HG03139 (cell line): ENCODE measurements around the gene ASB10.

Source experiments
- ATAC-seq: cut with Tn5 transposase; IDR thresholded peaks from one replicate; pipeline ENCODE4 v1.9.1; 2021; ENCODE audit not compliant: unreplicated experiment

The ASB10 gene

GRCh38 chr7:151210087-151210854 lies 23.2 kb upstream of the ASB10 start, which contains the start of gene H2BK1:
Gene H2BK1 (minus strand): TSS chr7:151210488. CDS start chr7:151210318, 170 bp downstream.
- ATAC-seq, result no peak

GRCh38 chr7:151209588-151209987 lies 22.5 kb upstream of the ASB10 start:
- ATAC-seq, result no peak

DNA sequence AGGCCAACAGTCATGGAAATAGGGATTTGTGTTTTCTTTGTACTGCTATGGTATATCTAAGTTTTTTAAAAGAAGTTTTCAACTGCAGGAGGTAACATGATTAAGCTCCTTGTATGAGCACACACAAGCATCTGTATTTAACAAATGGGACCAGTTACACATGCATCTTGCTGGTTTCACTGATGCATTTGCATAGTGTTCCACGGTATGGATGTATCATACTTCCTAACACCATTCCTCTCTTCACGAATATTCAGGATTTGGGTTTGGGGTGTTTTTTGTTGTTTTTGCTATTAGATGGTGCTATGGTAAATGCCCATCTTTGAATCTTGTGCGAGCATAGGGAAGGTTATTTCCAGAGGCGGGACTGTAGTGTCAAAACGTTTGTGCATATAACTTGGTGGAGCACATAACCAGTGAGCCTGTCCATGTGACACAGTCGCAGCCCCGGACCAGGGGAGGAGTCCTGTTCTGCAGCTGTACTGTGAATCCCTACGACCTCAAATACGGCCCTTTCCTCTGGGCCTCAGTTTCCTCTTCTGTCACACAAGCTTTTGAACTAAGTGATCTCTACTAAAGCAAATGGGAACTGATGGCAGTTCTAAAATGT lies 21.3 kb upstream of the ASB10 start:
- ATAC-seq, result no peak

- no peak for ATAC-seq
Observed at GRCh38 chr7:151207804-151208203, 20.8 kb upstream of the ASB10 start.

DNA sequence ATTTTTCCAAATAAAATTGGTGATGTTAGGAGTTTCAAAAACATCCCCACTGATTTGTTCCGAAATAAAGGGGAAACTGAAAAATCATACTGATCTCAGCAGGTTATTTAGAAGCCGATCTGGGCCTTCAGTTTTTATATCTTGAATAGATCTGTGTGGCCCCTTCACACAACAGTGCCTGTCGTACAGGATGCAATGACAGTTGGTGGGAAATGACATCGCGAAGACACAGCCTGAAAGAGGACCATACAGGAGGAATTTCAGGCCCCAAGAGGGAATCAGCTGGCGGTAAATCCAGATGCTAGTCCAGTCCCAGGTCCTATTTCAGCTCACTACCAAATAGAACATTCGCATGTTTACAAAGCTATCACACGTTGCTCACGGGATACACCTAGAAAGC lies 20.3 kb upstream of the ASB10 start:
- ATAC-seq, result no peak

DNA sequence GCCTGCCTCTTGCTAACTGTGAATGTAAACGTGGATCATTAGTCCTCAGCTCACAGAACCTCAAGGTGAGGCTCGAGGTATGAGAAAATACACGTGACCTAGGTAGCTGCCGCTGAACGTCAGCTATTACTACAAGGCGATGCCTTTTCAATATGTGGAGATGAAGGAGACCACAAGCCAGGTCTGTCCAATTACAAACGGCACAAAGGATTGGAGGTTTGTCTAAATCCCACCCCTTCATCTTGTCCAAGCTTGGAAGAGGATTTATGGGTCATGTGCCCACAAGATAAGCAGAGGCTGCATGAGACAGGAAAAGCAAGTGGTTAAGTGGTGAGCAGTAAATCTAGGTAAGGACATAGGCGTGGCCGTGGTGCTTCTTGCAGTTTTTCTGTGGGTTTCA lies 19.9 kb upstream of the ASB10 start:
- no peak for ATAC-seq

- ATAC-seq, result no peak
Observed at GRCh38 chr7:151205730-151206129, 18.7 kb upstream of the ASB10 start.

- ATAC-seq, result no peak
Observed at GRCh38 chr7:151204383-151205032, 17.5 kb upstream of the ASB10 start.

DNA sequence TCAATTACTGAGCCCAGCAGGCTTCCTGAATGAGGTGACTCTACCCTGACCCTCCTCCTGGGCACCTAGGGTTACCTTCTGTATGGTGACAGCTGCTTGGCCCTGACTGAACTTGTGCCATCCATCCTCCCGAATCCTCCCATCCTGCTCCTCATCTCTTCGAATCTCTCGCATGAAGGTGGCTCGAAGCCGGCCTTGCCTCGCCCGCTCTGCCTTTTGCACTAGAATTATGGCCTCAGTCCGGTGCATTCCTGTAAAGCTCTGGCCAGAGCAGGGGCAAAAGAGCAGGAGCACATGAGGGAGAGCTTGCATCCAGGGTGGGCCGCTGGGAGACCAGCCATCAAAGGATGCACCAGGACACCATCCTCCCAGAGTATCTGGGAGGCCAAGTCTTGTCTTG lies 15.8 kb upstream of the ASB10 start:
- ATAC-seq, result no peak

DNA sequence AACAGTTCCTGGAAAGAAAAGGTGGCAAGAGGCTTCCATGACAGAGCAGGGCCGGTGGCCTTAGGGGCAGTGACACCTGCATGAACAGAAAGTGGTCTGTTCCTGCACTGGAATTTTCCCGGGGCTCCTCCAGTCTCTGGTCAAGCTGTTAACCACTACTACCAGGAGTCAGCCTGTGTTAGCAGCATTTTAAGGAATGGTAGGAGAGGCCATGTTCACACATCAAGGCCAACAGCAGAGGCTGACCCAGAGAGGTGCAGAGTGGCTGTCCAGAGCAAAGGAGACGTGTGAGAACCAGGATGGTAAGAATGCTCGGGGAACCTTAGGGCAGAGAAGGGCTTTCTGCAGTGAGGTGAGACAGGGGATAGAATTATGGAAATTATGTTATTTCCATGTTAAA lies 14.7 kb upstream of the ASB10 start:
- ATAC-seq, result no peak

GRCh38 chr7:151201344-151201743 lies 14.3 kb upstream of the ASB10 start:
- no peak for ATAC-seq

- no peak for ATAC-seq
Observed at GRCh38 chr7:151198945-151199848, 12.1 kb upstream of the ASB10 start.

- ATAC-seq, result no peak
Observed at GRCh38 chr7:151197932-151198331, 10.9 kb upstream of the ASB10 start.

DNA sequence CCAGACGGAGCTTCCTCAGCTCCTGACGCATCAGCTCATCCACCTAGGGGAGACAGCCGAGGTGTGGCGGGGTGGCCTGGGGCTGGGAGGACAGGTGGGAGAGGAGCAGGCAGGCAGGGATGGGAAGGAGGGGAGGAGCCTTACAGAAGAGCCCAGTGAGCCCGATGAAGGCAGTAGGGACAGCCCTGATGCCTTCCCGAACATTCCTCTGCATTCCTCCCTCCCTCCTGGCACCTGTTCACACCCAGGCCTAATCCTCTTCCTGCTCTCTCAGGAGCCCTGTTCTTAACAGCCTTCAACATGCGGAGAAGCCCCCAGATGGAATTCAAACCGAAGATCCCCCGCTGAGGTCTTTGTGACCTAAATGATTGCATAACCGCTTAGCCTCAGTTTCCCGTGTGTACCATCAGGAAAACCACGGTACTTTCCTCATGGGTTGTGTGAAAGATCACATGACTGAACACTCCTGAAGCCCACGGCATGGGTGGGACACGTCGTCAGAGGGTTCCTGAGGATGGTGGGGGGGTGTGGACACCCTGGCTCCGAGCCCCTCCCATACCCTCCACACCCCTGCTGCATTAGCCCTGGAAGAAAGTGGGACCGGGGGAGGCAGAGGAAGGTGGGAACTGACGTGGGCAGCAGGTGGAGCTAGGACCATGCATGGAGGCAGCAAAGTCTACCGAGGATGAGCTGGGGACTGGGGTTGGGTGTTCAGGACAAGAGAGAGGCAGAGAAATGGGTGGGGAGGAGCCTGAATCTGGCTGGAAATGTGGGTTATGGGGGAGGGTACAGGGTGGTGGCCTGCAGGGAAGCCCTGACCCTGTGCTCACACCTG lies 8.8 kb upstream of the ASB10 start:
- ATAC-seq, result no peak

GRCh38 chr7:151194188-151194587 lies 7.1 kb upstream of the ASB10 start:
- ATAC-seq, result no peak

DNA sequence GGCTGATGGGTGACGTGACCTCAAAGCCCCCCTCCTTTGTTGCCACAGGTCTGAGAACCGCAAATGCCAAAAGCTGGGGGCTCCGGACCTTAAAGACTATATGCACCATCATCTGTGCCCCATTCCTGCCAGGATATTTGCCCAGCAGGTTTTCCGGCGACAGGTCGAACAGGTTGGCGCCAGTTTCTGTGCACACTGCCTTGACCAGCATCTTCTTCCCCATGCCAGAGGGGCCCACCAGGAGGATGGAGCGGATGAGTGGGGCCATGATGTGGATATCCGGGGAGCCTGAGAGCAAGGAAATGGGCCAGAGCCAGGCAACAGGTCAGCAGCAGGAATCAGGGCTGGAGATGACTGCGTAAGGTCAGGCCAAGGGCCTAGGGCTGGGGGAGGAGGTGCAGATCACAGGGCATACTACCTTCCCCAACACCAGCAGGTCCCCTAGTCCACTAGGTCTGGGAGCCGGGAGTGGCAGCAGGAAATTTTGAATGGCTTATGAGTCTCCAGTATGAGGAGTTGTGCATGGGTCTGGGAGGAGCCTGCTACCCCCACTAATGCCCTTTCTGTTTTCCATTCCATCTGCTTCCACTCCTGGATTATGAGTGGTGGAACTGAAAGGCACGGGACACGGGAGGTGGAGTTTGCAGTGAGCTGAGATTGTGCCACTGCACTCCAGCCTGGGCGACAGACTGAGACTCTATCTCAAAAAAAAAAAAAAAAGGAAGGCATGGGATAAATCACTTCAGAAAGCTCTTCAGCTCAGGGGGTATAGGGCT lies 6.3 kb upstream of the ASB10 start:
- ATAC-seq, result no peak

- ATAC-seq, result no peak
Observed at GRCh38 chr7:151192002-151192539, 5.0 kb upstream of the ASB10 start.

DNA sequence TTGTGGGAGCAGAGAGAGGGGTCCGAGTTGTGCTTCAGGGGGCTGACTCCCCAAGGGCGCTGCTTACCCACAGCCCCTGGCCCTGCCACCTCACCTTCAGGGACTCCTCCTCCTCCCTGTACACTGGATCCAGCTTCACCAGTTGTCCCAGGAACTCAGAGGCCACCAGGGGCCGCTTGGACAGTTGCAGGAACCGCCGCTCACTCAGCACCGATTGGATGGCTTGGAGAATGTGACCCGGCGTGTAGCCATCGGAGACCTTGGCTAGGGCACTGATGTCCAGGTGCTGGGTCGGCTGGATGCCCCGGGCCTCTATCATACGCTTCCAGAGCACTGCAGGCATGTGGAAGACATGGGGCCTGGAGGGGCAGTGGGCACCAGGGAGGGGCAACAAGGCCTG lies 4.5 kb upstream of the ASB10 start:
- ATAC-seq, result no peak

GRCh38 chr7:151189038-151189437 lies 2.0 kb upstream of the ASB10 start:
- no peak for ATAC-seq

DNA sequence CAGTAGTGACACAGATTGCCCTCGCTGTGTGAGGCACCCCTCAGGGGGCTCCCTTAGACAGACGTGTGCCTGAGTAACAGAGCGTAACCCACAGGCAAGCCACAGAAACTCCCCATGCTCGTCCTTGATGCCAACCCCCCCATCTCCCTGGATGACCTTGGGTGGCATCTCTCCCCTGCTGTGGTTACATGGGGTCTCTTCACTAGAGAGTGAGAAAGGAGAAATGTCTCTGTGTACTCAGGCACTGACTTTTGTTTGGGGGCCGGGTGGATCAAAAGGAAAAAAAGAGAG lies 1.1 kb upstream of the ASB10 start:
- ATAC-seq, result no peak
